Stimulated activated CD4-positive, alpha-beta T cell treated with anti-CD3 and anti-CD28 coated beads, Interleukin-12 subunit alpha, Interleukin-12 subunit beta, amount 100 ng/mL, for 4 hours (primary cell): ENCODE data around the gene LYPLAL1.
A peak's percentile ranks its signal among the peaks of the same experiment; 100 is the strongest.
"Not testable (repeated sequence)": the region's sequence is repeated elsewhere in the genome, so short reads cannot be mapped to it uniquely, and the experiment has no call there.

Experiments used
- DNase-seq: peaks from one replicate; pipeline ENCODE4 v3.0.0-alpha.2; 2020

The LYPLAL1 gene

DNA sequence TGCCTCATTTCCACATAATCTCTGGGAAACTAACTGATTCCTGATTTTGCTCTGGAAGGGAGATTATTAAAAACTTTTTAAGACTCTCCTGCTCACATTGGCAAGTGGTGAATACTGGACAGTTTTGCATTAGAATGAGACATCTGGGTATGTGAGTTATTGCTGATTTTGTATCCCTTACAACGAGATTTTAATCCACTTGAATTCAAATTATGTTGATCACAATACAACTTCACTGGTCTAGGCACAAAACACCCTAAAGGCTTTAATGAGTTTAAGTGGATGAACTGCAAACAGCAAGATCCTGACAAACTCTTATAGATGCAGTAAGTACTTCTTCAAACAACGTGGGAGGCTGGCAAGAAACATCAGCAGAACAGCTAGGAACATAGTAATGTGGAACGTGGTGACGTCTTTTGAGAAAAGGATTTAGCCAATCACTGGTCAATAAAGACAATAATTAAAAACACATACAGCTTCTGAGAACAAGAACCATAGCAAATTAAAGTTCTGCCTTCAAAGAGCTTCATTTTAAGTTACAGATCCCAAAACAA, 10.2 kb upstream of the LYPLAL1 start:
- no peak for DNase-seq

- no peak for DNase-seq
These were observed 2.3 kb upstream of the LYPLAL1 start for GRCh38 chr1:219171192-219171935.

DNA sequence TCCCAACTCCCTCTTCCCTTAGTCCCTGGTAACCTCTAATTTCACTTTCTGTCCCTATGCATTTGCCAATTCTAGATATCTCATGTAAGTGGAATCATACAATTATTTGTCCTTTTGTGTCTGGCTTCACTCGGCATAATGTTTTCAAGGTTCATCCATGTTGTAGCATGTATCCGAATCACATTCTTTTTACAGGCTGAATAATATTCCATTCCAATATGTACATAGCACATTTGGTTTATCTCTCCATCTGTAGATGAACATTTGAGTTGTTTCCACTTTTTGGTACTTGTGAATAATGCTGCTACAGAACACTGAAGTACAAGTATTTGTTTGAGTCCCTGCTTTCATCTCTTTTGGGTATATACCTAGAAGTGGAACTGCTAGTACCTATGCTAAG, 857 bp upstream of the LYPLAL1 start:
- DNase-seq = no peak

GRCh38 chr1:219173434-219173757, 282 bp upstream of the LYPLAL1 start:
- no peak for DNase-seq

DNA sequence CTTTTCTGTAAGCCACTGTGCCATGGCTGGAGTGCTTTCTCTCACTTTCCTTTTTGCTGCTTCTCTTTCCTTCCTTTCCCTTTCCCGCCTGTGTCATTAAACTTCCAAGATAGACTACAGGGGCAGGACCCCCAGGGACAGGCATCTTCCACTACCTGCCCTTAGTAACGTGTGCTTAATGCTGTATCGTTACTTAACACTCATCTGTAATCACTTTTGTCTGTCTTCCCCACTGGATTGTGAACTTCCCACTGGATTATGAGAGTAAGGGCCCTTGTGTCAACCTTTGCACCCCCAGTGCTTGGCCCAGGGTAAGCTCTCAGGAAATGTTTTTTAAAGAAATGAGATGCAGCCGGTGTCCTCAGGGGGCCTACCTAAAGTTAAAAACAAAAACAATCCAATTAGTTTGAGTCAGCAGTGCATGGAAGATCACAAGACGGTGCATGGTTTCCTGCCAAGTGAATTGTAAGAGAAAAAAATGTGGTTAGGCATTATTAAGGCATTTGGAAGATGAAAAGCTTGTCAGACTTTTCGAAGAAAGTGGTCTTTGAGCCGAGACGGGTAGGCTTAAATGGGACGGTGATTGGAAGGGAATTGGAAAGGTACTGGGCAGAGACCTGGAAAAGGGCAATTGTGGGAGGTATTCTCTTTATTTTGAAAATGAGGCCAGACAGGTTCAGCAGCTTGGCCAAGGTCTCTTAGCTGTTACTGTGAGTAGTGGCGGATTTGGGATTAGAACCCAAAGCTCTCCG, 958 bp downstream of the LYPLAL1 start:
- DNase-seq = peak; percentile 0

DNA sequence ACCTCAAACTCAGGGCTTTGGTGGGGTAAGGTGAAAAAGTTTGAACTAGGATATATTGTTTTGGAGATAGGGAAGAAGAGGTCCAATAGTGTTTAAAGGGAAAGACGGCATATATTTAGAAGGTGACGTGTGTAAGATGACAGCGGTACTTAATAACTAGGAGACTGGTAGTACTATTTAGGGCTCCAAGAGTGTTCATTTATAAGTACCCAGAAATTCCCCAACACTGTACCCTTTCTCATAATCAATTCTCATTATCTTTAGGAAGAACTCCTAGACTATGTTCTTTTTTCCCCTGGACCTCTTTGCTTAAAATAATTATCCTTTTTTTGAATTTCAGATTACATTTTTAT, 1.5 kb downstream of the LYPLAL1 start:
- no peak for DNase-seq

DNA sequence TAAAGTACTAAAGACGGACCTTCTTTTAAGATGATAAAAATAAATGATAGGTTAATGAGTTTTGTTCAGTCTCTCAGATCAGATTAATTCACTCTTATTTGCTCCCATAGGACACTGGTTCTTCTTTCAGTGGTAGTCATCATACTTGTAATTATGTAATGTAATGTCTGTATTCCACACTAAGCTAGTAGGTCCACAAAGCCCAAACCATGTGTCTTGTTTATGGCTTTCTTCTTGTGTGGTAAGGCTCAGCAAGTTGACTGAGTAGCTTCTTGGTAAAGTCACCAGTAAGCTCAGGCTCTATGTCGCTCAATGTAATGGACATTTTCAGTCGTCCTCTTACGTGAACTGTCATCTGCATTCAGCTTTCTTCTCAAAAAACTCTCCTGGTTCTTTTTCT, 2.5 kb downstream of the LYPLAL1 start:
- no peak for DNase-seq

- no peak for DNase-seq
These were observed 3.7 kb downstream of the LYPLAL1 start for GRCh38 chr1:219177363-219177762.

- DNase-seq = no peak
These were observed 4.3 kb downstream of the LYPLAL1 start for GRCh38 chr1:219177940-219178339.

DNA sequence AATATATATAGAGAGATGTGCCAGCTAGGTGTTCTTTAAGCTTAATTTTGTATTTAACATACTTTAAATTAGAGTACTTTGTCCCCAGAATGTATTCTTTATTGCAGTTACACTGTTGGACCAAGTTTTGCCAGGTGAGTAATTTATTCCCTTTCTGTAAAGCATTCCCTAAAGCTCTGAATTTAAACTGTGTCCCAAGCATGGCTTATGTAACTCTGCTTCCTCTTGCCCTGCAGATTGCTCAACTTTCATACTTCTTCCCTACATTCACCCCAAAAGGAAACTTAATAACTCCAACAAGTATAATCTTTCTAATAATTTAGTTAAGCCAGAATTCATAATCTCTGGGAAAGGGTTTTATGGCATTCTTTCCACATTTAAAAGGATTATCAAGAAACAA, 5.6 kb downstream of the LYPLAL1 start:
- no peak for DNase-seq

GRCh38 chr1:219184337-219184736, 10.7 kb downstream of the LYPLAL1 start:
- DNase-seq = no peak

- no peak for DNase-seq
These were observed 11.9 kb downstream of the LYPLAL1 start for GRCh38 chr1:219185486-219186117.

GRCh38 chr1:219188331-219188803, 14.7 kb downstream of the LYPLAL1 start:
- DNase-seq = no peak

GRCh38 chr1:219189021-219189824, 15.5 kb downstream of the LYPLAL1 start:
- DNase-seq = no peak

DNA sequence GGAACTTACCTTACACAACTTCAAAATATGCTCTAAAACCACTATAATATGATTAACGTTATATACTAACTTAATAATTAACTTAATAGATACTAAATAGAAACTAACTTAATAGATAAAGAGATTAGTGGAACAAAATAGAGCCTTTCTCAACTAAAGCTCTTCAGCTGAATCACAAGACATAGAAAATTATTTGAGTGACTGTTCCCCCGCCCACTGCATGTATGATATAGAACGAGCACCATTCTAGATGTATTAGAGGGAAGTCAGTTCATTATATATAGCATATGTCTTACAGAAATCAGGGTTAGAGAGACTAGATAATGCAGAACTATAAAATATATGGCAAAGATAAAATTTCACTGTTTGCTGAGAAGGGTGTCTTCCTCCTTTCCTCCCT, 16.3 kb downstream of the LYPLAL1 start:
- DNase-seq = no peak

DNA sequence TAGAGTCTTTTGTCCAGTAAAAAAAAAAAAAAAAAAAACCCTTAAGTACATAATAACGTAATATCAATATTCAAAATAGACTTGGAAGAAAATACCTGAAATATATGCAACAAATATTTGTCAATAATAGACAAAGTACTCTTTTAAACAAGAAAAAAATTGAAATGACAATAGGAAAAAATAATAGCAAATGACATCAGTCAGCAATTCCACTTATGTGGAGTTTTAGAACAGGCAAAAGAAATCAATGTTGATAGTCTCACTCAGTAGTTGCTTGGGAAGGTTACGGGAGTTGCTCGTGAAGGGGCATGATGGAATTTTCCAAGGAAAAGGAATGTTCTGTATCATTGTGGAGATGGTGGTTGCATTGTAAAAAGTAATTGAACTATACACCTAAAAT, 16.9 kb downstream of the LYPLAL1 start:
- DNase-seq = no peak

- not testable (repeated sequence) for DNase-seq
These were observed 22.2 kb downstream of the LYPLAL1 start for GRCh38 chr1:219195833-219196232.

DNA sequence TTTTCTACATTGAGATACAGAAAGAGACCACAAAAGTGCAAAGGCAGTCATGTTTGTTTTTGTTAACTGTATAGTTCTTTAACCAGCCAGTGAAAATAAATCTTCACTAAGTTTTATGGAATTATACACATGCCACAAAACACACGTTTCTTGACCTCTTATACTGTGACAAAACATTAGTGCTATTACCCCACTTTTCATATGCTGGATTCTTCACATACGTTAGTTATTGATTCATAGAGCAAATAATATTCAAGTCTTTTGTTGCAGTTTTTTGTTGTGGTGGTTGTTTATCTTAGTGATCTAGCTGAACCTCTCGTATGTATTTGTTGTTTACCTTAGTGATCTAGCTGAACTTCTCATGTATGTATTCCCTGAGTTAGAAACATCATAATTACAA, 28.0 kb downstream of the LYPLAL1 start:
- no peak for DNase-seq

- DNase-seq = no peak
These were observed 28.9 kb downstream of the LYPLAL1 start for GRCh38 chr1:219202567-219202966.

DNA sequence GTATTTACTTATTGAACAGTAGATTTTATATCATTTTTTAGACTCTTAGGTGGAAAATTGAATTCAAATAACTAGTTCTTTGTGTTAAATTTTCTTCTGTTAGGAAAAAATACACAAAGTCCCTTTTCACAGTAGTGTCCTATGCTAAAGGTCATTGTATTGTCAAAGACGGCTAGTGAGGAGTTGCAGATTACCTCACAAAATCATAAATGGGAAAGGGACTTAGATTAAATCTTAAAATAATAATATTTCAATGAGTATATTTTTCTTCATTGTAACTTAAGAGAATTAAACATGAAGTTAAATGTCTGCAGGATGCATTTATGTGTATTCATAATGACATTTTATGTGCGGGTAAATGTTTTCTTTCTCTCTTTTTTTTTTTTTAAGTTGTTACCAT, 32.7 kb downstream of the LYPLAL1 start:
- no peak for DNase-seq

DNA sequence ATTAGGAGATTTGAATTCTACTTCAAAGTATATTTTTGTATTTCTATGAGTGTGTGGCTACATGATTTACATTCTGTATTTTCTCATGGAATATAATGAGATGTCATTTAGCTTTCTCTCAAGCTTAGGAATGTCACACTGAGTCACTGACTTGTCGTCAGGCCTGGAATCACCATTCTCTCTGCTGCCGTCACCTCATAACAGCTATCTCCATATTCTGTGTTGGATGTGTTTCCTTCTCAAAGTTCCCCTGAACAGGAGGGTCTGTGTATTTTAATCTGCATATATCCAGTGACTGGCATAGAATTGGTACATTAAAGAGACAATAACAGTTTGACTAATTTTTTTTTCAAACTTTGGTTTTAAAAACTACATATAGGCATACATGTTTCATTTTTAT, 35.9 kb downstream of the LYPLAL1 start:
- no peak for DNase-seq

DNA sequence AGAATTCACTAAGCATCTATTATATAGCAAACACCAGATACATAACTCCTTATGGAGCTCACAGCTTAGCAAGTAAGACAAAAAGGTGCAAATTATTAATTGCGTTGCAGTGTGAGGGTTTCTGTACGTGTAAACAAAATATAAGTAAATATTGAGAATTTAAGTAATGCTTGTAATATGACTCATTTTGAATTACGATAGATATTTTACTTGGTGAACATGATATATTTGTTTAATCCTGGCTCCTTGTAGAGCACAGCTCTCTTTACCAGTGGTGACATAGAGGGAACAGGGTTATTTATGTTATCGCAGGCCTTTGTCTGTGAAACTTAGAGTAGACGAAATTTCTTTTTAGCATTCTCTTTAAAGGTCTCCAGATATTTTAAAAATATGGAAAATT, 36.4 kb downstream of the LYPLAL1 start:
- DNase-seq = no peak

- no peak for DNase-seq
These were observed 41.8 kb downstream of the LYPLAL1 start for GRCh38 chr1:219215477-219215876.
